GM13976 (cell line): Measurements from ENCODE around the gene OR10G3.
"Not testable (repeated sequence)": the region's sequence is repeated elsewhere in the genome, so short reads cannot be mapped to it uniquely, and the experiment has no call there.

Experiments used
- DNase-seq: peaks from one replicate; pipeline ENCODE4 v3.0.0; 2012; ENCODE audit warnings: low spot score
- in situ Hi-C: fragments of 300-500 bp; cut with MboI; formaldehyde crosslinking; loops from one replicate; pipeline ENCODE4 v1.12.0; 2022; ENCODE audit warnings: low sequenced_read_pairs, mixed read lengths, inconsistent platforms; ENCODE audit not compliant: unreplicated experiment
- TF ChIP-seq, protein P1 (sequence below): IDR thresholded peaks from 2 replicates; pipeline ENCODE4 v1.5.1; 2012; ENCODE audit warnings: borderline replicate concordance, mild to moderate bottlenecking; ENCODE audit not compliant: insufficient read depth; ENCODE audit errors: extremely low read depth, missing control alignments, control extremely low read depth

OR10G3 gene

DNA sequence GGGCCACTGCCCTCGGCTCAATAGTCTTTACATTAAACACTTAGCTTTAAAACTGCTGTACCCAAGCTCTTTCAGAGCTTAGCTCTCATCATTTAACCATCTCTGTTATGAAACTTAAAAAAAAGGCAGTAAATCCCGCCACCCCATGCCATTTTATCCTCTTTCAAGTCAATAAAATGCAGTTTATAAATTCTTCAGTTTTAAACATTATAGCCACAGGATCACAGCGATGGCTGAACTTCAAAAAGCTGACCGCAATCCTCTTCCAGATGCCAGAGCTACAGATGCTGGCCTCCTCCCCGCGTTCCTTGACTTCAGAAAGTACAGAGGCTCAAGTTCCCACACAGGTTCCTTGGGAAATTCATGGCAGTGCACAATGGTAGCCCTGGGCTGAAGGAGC is 4.2 kb downstream of the OR10G3 start:
- in situ Hi-C loops: no loop called here
- no peak for DNase-seq

DNA sequence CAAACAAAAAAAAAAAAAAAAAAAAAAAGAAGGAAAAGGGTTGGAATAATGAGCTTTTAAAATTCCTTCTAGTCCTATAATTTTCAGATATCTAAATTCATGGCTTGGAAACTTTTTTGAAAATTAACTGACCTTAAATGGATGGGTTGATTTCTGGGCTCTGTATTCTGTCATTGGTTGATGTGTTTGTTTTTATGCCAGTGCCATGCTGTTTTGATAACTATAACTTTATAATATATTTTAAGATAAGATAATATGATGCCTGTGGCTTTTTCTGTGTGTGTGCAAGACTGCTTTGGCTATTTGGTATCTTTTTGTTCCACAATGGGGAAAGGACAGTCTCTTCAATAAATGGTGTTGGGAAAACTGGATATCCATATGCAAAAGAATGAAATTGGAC is 7.3 kb downstream of the OR10G3 start:
- no peak for DNase-seq
- TF ChIP-seq, protein P1, sequence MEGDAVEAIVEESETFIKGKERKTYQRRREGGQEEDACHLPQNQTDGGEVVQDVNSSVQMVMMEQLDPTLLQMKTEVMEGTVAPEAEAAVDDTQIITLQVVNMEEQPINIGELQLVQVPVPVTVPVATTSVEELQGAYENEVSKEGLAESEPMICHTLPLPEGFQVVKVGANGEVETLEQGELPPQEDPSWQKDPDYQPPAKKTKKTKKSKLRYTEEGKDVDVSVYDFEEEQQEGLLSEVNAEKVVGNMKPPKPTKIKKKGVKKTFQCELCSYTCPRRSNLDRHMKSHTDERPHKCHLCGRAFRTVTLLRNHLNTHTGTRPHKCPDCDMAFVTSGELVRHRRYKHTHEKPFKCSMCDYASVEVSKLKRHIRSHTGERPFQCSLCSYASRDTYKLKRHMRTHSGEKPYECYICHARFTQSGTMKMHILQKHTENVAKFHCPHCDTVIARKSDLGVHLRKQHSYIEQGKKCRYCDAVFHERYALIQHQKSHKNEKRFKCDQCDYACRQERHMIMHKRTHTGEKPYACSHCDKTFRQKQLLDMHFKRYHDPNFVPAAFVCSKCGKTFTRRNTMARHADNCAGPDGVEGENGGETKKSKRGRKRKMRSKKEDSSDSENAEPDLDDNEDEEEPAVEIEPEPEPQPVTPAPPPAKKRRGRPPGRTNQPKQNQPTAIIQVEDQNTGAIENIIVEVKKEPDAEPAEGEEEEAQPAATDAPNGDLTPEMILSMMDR: no peak
- in situ Hi-C loops: no loop called here

More for the DNA sequence above, 4.2 kb downstream of the OR10G3 start:
- TF ChIP-seq, protein P1: no peak

DNA sequence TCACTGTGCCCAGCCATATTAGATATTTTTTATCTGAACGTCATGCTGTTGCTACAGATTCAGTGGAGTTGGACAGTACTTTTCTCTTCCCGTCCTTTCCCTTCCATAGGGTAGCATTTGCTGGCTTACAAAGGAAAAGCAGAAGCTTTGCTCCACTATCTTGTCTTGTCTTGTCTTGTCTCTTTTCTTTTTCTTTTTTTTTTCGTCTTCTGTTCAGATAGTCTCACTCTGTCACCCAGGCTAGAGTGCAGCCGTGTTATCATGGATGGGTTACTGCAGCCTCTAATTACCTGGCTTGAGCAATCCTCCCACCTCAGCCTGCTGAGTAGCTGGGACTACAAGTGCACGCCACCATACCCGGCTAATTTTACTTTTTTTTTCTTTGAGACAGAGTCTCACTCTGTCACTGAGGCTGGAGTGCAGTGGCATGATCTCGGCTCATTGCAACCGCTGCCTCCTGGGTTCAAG is 21.1 kb downstream of the OR10G3 start:
- TF ChIP-seq, protein P1: no peak
- DNase-seq: no peak
- in situ Hi-C loops: no loop called here

DNA sequence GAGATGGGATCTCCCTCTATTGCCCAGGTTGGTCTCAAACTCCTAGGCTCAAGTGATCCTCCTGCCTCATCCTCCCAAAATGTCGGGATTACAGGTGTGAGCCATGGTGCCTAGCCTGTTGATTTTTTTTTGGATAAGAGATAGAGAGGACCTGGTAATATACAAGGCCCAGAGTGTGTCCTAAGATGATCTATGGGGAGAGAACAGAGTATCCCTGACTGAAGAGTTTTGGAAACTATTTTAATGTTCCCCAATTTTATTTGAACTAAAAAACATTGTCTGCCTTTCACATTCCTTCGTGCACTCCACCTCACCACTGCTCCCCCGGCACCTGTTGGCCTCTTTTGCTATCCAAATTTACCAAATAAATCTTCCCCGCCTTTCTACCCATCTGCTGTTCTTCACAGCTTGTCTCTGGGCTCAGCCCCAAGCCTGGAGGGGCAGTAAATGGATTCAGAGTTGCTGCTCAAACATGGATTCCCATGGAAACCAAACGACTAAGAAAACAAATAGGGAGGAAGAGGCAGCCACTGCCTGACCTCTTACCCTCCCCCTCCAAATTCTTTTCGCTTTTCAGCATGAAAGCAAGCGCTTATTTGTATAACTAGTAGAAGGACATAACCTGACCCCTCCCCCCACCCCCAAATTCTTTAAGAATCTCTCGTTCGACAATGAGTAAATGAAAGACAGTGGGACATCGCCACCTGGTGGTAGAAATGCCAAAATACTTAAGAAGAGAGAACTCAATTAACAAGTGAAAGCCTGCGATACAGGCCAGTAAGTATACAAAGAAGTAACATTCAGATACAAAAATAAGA is 22.6 kb downstream of the OR10G3 start:
- in situ Hi-C loops: no loop called here
- TF ChIP-seq, protein P1: peak; percentile 45
- peak; percentile 68 for DNase-seq

DNA sequence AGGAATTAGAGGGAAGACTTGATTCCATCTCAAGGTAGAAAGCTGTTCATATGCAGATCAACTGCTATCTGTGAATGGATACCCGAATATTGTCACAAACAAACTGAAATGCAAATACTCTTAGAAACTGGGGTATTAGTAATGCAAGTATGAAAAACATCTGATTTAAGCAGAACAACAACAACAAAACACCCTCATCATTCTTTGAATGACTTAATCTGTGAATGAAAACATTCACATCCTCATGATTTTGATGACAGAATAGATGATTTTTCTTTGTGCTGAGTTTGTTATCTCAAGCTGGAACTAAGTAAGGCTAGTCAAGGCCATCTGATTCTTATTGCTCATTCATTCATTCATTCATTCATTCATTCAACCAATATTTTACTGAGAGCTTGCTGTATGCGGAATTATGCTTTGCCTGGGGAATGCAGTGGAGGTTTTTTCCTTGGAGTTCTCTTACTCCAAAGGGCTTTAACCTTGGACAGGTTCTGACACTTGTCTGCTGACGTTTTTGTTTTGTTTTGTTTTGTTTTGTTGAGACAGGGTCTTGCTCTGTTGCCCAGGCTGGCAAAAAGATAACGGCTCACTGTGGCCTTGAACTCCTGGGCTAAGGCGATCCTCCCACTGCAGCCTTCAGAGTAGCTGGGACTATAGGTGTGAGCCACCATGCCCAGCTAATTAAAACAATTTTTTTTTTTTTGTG is 23.3 kb downstream of the OR10G3 start:
- in situ Hi-C loops: no loop called here
- TF ChIP-seq, protein P1: no peak
- DNase-seq: no peak

DNA sequence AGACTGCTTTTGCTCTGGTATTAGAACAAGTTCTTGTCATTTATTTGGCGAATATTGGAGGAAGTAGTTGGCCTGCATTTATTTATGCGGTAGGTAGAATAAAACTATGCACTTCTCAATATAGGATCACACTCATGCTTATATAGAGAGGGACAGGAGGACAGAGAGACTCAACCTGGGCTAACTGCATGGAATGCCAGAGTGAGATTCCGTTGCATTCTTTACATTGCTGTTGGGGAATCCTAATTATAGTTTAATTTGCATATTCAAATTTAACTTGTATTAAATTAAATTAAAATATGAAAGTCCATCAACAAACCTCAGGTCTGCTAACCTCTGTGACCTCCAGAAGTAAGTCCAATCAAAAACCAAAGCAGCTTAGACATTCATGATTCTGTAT is 26.6 kb downstream of the OR10G3 start:
- TF ChIP-seq, protein P1: no peak
- in situ Hi-C loops: no loop called here

DNA sequence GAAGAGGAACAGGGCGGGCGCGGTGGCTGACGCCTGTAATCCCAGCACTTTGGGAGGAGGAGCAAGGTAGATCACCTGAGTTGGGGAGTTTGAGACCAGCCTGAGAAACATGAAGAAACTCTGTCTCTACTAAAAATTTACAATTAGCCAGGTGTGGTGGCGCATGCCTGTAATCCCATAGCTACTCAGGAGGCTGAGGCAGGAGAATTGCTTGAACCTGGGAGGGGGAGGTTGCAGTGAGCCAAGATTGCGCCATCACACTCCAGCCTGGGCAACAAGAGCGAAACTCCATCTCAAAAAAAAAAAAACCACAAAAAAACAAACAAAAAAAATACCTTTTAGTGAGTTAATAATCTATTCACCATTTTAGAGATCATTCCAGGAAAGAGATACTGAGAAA is 35.3 kb downstream of the OR10G3 start:
- DNase-seq, in situ Hi-C loops: not testable (repeated sequence)

More for the DNA sequence above, 26.6 kb downstream of the OR10G3 start:
- no peak for DNase-seq
